K562 (cell line): ENCODE measurements around the gene AGFG2. TPM values are rescaled to one million over a fixed set of nuclear protein-coding genes. Genes with fewer than 3 reads are reported as not detected.

Experiments
- ARID2 ChIP-seq: fragments of 450-650 bp; IDR thresholded peaks from 2 replicates; pipeline ENCODE4 v1.6.1; 2017; ENCODE audit warnings: antibody characterized with exemption, mild to moderate bottlenecking
- FOXP4 ChIP-seq: sonication (generic); formaldehyde crosslinking; IDR thresholded peaks from 2 replicates; pipeline ENCODE4 v1.8.0; 2022; ENCODE audit warnings: mild to moderate bottlenecking, missing genetic modification reagents, borderline replicate concordance
- GTF2E2 ChIP-seq: fragments of 200-800 bp; sonication (Bioruptor generic); IDR thresholded peaks from 2 replicates; pipeline ENCODE4 v1.6.1; 2016; ENCODE audit warnings: missing genetic modification characterization, missing compliant biosample characterization
- GTF2F1 ChIP-seq: IDR thresholded peaks from 2 replicates; pipeline ENCODE4 v1.6.1; 2011; ENCODE audit warnings: low read depth, low read length, improper control_type of control experiment
- KAT7 ChIP-seq: sonication (generic); formaldehyde crosslinking; IDR thresholded peaks from 2 replicates; pipeline ENCODE4 v1.8.0; 2022; ENCODE audit warnings: missing genetic modification reagents, mild to moderate bottlenecking, borderline replicate concordance
- SIN3B ChIP-seq: fragments of 450-650 bp; IDR thresholded peaks from 2 replicates; pipeline ENCODE4 v1.6.1; 2017; ENCODE audit warnings: low read depth, mild to moderate bottlenecking, moderate library complexity
- TEAD2 ChIP-seq: fragments of 450-650 bp; IDR thresholded peaks from 2 replicates; pipeline ENCODE4 v1.6.1; 2016; ENCODE audit warnings: missing genetic modification characterization, control low read depth, missing compliant biosample characterization
- ZBTB1 ChIP-seq: sonication (generic); formaldehyde crosslinking; IDR thresholded peaks from 2 replicates; pipeline ENCODE4 v1.8.1; 2023; ENCODE audit warnings: missing genetic modification reagents, low read depth, mild to moderate bottlenecking, borderline replicate concordance
- ZNF318 ChIP-seq, 2 experiments: fragments of 450-650 bp; IDR thresholded peaks; 2 replicates each; pipeline ENCODE4 v1.6.1; 2016; ENCODE audit warnings: mild to moderate bottlenecking in 2 of 2, borderline replicate concordance in 1 of 2, low read depth in 1 of 2, moderate library complexity in 1 of 2
- ZNF609 ChIP-seq: sonication (generic); formaldehyde crosslinking; IDR thresholded peaks from 2 replicates; pipeline ENCODE4 v1.8.1; 2023; ENCODE audit warnings: missing genetic modification reagents, mild to moderate bottlenecking, borderline replicate concordance
- ZNF699 ChIP-seq: fragments of 250-450 bp; sonication (Bioruptor Pico); IDR thresholded peaks from 2 replicates; pipeline ENCODE4 v1.8.0; 2021; ENCODE audit warnings: mild to moderate bottlenecking, moderate library complexity; ENCODE audit not compliant: insufficient replicate concordance
- polyA plus RNA-seq, 8 experiments: library from polyadenylated mRNA; depleted of rRNA in 4 of 8; stranded (reverse) in 5 of 8; unstranded in 3 of 8; fragments of >200 nt; fragmentation: Nextera tagmentation in 2 of 8; fragmentation: Illumina TruSeq in 1 of 8; extraction: Ambion mirVana in 2 of 8; extraction: Trizol in 1 of 8; gene quantifications; 2 replicates each; pipeline versions ENCODE4 v1.2.1 to v1.2.3, GENCODE V29; 2011 to 2014; ENCODE audit warnings: inconsistent platforms in 1 of 8, missing spikeins in 1 of 8
- total RNA-seq, 7 experiments: library from RNA; depleted of rRNA in 6 of 7; stranded (reverse); fragments of >200 nt in 6 of 7; fragmentation: Illumina TruSeq in 2 of 7; extraction: Trizol in 2 of 7; gene quantifications; 2 replicates each; pipeline versions ENCODE4 v1.2.1 to v1.2.3, GENCODE V29; 2011 to 2021; ENCODE audit warnings: low replicate concordance in 1 of 7

AGFG2 gene
- total and polyA plus RNA-seq, 9 of the 15 experiments (the other 6 are each of a cell fraction or from before 2014, with no cell fraction given): 0.31 to 23.1 (median 6.5) TPM

- TF ChIP-seq ZNF318 (IDR thresholded peaks at IDR 0.05; ENCODE audit: borderline replicate concordance in 1 of 2, low read depth in 1 of 2): no peak
- 0 out of 2 replicates have a peak, but pooled peaks have one; percentile 0 for TF ChIP-seq KAT7
- no peak for TF ChIP-seq ZNF609 (CRISPR knock-in tag)
- TF ChIP-seq FOXP4 (CRISPR knock-in tag): no peak
- no peak for TF ChIP-seq ZNF699 (CRISPR knock-in tag)
- TF ChIP-seq SIN3B: peak; percentile 51; the same call in 1 of the 2 replicates
- no peak; the same call in none of the 2 replicates for TF ChIP-seq GTF2F1
- no peak for TF ChIP-seq GTF2E2 (tag)
- no peak for TF ChIP-seq TEAD2 (tag)
- TF ChIP-seq ZBTB1 (CRISPR knock-in tag): no peak
- TF ChIP-seq ARID2: no peak
These were observed 47.4 kb downstream of the AGFG2 start, which contains the start of gene FBXO24 (continued) for GRCh38 chr7:100586266-100587025.
